Activated T-helper 1 cell treated with Interleukin-2 at 50 U/mL for 16 hours (primary cell): ENCODE data around the gene PLEKHS1.
"Not testable (repeated sequence)": the region's sequence is repeated elsewhere in the genome, so short reads cannot be mapped to it uniquely, and the experiment has no call there.

Source experiments
- DNase-seq: peaks from one replicate; pipeline ENCODE4 v3.0.0-alpha.2; 2020; ENCODE audit warnings: low read depth

PLEKHS1 gene

DNA sequence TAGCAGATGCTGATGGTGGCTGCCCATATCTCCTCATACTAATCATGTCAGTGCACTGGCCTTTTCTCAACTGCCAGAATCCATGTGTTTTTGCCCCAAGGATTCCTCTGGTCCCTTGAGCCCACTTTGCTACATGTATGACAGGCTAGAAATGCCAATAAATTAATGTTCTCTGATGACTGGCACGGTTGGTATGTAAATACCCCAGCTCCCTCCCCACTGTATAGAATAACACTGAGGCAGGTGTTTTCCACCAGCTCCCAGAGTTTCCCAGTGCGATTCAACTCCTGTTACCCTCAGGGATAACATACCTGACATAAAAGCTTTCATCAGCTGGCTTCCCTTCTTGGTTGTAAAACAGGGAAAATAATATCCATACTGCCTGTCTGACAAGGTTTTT, 9.0 kb upstream of the PLEKHS1 start:
- no peak for DNase-seq

DNA sequence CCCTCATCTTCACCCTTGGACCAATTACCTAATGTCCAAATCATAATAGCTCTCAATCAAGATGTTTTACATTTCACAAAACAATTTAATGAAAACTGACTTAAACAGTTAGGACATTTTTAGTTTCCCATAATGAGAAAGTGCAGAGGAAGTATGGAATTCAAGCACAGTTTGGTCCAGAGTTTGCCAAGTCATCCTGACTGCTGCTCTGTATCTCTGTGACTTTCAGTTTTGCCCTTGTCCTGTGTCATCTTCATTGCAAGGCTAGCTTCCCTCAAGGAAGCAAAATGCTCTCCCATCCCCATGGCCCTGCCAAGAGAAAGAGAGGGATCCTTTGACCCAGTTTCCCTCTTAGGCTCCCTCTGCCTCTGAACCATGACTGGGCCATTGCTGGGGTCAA, 7.9 kb upstream of the PLEKHS1 start:
- no peak for DNase-seq

DNA sequence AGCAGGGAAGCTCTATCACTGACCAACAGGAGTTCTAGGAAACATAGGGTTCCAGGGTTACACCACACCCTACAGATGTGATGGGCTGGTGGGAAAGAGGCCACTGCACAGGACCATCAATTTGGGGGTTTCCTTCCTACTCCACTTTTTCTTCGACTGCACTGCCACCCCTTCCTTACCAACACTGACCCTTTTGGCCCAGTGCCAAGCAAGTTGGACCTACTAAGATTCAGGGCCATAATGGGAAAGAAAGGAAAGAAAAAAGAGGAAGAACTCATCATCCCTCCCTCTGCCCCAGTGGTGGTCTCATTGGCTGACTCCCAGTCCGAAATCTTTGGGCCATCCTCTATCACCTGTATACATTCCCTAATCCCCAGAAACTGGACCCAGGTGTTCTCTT, 6.1 kb upstream of the PLEKHS1 start:
- no peak for DNase-seq

DNA sequence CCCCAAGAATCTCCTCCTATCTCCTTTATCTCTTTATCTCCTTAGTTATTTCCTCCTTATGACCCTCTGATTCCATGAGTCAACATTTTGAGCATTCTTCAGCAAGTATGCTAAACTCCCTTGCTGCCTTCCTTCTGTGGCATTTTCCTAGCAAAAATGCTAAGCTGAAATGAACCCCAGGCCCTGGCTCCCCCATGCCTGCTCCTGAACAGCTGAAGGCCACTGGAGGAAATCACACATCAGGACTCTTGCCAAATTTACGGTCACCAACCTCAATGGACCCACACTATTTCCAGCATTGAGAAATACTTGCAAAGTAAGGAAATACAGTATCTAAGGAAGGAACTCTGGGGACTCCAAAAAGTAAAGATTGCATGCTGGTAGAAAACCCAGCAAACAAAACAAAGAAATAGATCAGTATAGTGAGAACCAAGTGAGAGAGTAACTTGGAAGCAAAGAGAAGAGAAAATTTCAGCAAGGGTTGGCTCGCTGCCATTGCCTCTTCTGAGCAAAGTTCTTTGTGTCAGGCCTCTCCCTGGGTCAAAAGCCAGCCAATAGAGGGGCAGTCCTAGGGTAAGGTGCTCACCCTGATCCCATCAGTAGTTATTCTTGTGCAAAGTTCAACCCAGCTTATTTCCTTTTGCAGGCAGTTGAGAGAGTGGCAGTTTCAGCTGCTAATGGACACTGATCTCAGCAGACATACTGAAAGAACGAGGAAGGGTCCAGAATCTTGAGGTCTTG, 5.1 kb upstream of the PLEKHS1 start:
- DNase-seq = no peak

DNA sequence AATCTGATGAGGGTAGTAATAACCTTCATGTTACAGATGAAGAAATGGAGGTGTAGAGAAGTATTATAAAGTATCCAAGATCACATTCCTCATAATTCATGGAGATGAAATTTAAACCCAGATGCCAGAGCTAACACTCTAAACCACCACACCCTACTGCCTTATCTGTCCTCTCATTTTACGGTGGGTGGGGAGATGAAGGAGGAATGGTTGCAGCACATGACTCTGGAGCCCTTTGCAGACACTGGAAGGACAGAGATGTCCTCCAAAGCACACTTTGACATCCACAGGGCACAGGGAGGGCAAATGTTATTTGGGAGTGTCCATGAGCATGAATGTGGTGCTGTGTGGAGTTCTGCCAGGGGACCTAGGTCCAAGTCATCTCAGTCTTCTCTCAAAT, 1.1 kb downstream of the PLEKHS1 start:
- no peak for DNase-seq

DNA sequence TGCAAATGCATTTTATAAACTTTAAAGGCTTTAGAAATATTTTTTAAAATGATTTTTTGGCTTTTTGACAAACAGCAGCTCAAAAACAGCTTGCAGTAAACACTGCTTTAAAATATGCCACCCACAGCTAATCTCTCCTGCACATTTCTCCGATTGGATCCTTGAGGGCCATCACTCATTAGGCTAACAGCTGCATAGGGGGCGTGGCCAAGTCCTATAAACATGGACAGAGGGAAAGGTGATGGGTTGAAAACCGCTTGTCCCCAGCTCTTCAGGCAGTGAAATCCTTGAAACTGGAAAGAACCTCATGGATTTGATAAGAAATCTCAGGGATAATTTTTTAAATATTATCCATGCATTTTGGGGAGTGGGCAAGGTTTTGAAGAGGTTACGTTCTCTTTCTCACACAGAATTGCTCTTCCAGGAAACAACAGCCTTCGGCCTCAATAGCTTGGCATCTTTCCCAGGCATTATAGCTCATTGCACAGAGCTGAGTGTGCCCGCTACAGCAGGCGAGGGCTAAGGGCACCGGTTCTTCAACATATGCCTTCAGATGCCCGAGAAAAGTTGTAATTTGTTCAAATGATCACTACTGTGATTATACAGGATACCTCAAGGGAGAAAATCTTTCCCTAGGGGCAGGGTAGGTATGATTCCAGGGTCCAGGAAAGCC, 1.7 kb downstream of the PLEKHS1 start:
- DNase-seq = no peak

DNA sequence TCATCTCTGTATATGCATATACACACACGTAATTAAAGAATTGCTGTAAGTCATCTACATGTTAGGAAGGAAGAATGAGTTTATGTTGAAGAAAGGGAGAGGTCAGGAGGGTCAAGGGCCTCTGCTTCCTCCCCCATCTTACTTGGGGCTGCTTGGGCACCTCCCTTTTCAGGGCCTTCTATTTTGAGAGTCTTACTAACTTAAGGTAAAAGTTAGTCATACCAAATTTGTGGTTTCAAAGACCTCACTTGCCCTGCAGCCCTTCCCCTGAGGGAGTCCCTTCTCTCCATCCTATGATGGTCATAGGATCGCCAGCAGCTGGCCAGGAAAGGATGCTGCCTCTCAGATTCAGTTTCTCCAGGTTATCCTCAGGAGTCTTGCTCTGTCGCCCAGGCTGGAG, 2.6 kb downstream of the PLEKHS1 start:
- DNase-seq = no peak

DNA sequence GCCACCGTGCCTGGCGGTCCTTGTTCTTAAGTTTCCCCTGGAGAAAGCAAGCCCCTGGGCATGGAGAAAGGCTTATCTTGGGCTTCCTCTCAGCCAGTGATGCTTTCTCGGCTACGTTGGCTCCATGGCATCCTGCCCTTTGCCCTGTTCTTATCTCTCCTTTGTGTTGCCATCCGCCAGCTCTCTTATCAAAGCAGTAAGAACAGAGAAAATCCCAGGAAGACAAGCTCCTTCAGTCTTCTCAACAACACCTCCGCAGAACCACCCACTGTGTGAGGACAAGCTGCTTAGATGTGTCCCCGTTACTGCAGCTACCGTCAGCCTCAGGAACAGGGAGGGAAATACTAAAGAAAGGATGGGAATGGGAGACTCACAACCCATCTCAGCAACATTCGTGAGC, 3.3 kb downstream of the PLEKHS1 start:
- DNase-seq = no peak

DNA sequence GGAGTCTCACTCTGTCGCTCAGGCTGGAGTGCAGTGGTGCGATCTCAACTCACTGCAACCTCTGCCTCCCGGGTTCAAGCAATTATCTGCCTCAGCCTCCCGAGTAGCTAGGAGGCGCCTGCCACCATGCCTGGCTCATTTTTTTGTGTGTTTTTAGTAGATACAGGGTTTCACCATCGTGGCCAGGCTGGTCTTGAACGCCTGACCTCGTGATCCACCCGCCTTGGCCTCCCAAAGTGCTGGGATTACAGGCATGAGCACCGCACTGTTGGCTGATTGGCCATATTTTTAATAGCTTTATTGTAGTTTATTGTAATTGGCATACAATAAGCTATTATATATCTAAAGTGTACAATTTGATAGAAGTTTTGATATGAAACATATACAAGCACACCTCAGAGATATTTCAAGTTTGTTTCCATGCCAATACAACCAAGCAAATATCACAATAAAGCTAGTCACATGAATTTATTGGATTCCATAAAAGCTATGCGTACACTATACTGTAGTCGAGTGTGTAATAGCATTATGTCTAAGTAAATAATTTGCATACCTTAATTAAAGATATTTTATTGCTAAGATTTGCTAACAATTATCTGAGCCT, 5.6 kb downstream of the PLEKHS1 start:
- DNase-seq = no peak

DNA sequence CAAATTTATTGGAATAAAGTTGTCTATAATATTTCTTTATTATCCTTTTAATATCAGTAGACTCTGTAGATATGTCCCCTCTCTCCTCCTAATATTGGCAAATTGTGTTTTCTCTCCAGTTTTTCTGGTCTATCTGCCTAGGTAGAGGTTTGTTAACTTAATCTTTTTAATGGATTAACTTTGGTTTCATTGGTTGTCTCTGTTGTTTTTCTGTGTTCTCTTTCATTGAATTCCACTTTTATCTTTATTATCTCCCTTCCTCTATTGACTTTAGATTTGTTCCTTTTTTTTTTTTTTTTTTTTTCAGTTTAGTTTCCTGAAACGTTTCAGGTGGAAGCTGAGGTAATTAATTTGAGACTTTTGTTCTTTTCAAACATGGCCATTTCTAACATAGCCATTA, 10.6 kb downstream of the PLEKHS1 start:
- no peak for DNase-seq

DNA sequence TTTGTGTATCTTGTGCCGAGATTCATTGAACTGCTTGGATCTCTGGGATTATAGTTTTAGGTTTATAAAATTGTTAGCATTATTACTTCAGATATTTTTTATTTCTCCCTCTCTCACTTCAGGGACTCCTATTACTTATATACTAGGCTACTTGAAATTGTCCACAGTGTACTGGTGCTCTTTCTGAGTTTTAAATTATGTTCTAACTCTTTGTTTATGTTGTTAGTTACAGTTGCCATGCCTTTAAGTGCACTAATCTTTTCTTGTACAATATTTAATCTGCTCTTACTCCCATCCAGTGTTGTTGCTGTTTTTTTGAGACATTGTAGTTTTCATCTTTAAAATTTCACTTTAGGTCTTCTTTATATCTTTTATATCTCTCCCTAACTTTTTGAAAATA, 13.1 kb downstream of the PLEKHS1 start:
- no peak for DNase-seq

DNA sequence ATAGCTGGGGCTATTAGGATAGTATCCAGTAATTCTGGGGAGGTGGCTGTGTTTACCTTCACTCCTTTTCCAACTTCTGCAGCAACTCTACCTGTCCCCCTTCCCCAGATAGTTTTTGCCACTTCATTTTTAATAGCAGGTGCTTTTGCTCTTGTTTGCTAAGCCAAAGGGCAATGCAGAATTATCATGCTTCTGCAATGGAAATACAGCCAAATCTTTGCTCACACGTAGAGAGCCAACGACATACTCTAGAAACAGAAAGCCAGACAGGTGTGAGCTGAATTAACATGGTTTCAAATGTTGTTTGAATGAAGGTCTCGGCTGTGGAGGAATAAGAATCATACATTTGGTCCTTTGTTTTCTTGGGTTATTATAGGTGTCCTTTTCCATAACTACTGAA, 14.4 kb downstream of the PLEKHS1 start:
- DNase-seq = no peak

DNA sequence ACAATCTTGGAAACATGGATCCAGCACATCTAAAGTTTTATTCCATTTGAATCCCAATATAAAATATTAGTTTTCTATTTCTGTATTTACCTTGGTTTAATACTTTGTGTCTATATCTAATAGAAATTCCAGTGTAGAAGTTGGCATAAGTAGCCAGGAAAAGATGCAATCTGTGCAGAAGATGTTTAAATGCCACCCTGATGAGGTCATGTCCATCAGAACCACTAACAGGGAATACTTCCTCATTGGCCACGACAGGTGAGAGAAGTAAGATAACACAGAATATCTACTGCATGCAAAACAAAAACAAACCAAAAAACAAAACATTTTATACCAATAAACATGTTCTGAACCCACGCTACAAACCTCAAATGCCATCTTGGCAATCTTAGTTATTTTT, 15.7 kb downstream of the PLEKHS1 start:
- no peak for DNase-seq

DNA sequence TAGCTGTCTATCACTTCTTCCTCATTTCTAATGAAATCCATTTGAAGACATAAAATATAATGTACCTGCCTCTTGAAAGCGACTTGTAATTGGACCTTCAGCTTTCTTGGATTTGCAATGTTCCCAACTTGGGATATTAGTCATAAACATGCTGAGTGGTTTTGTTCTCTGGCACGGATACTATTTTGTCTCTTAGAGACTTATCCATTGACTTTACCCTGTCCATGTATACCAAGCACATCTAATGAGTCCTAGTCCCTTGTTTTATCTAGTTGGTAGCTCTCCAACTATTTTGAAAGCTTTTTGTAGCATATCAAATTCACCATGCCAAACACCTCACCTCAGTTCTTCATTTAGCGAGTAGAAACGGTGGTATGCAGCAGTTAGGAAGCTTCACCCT, 18.9 kb downstream of the PLEKHS1 start:
- DNase-seq = no peak

DNA sequence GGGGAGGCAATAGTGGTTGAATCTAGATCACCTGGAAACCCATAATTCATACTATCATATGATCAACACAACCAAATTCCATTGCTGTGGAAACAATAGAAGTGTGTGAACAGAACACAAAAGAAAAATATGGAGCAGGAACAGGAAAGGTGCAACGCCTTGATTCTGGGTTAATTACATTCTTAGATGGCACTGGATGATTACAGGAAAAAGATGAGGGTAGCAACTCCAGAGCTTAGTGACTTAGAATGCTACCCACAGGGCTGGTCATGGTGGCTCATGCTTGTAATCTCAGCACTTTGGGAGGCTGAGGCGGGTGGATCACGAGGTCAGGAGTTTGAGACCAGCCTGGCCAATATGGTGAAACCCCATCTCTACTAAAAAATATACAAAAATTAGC, 19.6 kb downstream of the PLEKHS1 start:
- not testable (repeated sequence) for DNase-seq

DNA sequence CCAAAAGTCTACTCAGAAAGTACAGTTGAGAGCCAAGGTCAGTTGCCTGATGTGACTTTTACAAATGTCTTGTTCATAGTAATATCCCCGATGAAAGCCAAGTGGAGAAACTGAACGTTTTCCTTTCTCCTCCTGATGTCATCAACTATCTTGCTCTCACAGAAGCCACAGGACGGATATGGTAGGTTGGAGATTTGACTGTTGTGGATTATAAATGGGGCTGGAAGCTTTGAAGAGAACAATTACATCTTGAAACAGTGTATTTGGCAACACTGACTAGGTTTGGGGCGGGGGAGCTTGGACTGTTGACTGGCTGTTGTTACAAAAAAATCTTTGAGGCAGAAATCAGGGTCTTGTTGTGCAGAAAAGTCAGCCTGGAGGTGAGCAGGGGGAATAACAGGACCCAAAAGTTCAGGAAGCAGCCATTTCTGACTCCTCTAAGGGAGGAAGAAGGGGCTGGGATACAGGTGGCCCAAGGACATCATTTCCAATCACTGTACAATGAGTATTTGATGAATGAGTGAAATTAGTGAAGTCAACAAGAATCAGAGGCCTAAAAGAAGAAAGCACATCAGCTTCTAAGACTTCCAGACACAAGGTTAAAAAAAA, 24.3 kb downstream of the PLEKHS1 start:
- no peak for DNase-seq

DNA sequence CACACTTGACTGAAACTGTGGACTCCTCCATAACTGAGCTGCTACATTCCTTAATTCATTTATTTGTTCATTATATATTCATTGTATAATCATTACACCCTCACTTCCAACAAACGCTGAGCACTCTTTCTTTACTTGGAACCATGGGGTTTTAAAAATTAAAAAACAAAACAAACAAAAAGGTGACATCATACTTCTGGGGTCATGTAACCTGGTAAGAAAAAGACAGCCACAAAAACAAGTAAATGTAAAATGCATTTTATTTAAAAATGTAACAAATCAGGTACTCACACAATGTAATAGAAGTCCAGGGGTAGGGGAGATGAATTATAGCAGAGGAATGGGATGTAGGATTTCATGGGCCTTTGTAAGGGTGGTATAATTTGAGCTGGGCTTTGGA, 25.1 kb downstream of the PLEKHS1 start:
- no peak for DNase-seq

DNA sequence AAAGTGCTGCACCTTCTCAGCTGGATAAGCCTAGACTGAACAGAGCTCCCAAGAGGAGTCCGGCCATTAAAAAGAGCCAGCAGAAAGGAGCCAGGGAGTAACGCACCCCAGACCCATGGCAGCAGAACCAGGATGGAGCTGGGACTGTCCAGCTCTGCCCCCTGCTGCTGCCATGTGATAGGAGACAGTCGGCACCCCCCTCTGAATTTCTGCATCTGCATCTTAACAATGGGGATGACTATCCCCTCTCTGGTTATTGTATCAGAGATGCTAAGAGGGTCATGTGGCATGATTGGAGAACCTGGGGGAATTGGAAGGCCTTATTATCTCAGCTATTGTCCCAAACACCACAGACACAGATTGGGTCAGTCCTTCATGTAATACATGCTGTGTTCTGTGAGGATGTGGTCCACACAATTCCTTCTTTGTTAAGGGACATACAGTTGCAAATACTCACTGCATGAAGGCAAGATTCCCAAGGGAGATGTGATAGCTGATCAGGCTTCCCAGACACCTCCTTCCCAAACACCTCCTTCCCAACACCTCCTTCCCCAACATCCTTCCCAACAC, 29.3 kb downstream of the PLEKHS1 start:
- DNase-seq = no peak

DNA sequence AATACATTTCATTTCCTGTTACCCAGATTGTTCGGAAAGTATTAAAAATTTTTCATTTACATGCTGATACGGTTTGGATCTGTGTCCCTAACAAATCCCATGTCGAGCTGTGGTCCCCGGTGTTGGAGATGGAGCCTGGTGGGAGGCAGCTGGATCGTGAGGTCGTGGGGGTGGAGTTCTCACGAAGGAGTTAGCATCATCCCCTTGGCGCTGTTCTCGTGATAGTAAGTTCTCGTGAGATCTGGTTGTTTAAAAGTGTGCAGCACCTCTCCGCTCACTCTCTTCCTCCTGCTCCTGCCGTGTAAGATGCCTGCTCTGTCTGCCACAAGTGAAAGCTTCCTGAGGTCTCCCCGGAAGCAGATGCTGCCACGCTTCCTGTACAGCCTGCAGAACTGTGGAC, 30.9 kb downstream of the PLEKHS1 start:
- no peak for DNase-seq

DNA sequence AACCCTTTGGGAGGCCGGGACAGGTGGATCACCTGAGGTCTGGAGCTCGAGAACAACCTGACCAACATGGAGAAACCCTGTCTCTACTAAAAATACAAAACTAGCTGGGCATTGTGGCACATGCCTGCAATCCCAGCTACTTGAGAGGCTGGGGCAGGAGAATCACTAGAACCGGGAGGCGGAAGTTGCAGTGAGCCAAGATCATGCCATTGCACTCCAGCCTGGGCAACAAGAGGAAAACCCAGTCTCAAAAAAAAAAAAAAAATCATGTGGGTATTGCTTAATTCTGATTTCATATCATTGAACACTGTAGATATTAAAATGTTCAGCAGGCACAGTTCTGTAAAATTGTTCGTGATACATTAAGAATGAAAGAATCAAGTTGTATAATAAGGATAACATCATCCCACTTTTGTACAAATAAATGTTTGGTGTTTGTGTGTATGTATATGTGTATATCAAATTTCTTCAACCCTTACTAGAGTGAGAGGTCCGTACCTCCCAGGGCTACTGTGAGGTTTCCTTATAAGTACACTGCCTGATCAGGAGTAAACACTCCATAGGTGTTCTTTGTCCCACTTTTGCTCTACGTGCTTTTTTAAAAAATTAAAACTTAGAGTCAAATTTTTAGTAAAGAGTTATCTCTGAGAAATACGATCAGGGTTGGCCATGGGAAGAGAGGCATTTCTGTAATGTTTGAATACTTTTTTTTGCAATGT, 31.7 kb downstream of the PLEKHS1 start:
- DNase-seq = no peak

DNA sequence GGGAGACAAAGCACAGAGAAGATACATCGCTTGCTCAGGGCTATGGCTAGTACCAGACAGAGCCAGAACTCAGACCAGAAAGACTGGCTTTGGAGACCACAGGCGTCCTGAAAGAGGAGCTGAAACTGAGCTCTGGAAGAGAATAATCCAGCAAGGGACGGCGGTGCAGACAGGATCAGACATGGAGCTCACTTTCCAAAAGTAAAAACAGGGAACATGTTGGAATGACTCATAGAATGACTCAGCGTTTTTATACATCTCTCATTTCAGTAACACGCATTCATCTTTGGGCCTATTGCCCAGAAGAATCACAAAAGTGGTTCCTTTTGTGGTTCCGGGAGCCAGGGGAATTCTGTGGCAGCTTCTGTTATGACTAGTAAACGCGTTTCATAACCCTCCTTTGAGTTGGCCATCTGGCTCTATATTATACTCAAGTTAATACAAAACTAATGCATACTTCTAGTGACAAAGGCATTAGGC, 37.2 kb downstream of the PLEKHS1 start:
- no peak for DNase-seq

DNA sequence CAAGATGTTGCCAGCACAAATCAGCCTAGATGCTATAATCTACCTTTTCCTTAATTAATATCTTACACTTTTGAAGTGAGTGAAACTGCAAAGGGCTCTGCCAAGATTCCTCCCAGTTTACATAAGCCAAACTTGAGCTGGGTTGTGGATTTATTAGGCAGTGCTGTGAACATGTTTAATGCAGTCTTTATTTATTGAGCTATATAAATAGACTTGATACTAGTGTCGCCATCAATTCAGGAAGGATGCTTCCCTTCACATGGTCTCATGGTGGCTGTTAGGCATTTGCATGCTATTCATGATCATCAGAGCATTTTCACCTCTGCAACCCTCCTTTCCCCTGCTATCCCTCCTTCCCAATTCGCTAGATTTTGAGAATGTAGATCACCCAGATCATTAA, 40.2 kb downstream of the PLEKHS1 start:
- DNase-seq = no peak
